Trophoblast cell (in vitro differentiated cells and primary cell): ENCODE measurements around the gene ZDHHC14.

ENCODE experiments used
- DNase-seq, 2 donors: peaks; one replicate each; pipeline ENCODE4 v3.0.0-alpha.2; 2016
- H2AFZ ChIP-seq: 2 replicates; pipeline ENCODE4 v1.6.1; 2013; ENCODE audit warnings: low read length, moderate library complexity, mild to moderate bottlenecking; ENCODE audit not compliant: insufficient read depth, poor library complexity
- H2AK5ac ChIP-seq: 2 replicates; pipeline ENCODE4 v1.6.1; 2013; ENCODE audit warnings: mild to moderate bottlenecking, low read length
- H2BK120ac ChIP-seq: 2 replicates; pipeline ENCODE4 v1.6.1; 2013; ENCODE audit warnings: low read length, mild to moderate bottlenecking, moderate library complexity; ENCODE audit not compliant: insufficient read depth, poor library complexity
- H2BK12ac ChIP-seq: 2 replicates; pipeline ENCODE4 v1.6.1; 2013; ENCODE audit warnings: mild to moderate bottlenecking, low read length, moderate library complexity
- H2BK5ac ChIP-seq: 2 replicates; pipeline ENCODE4 v1.6.1; 2013; ENCODE audit warnings: low read length, low read depth, moderate library complexity, mild to moderate bottlenecking; ENCODE audit not compliant: poor library complexity
- H3K14ac ChIP-seq: 2 replicates; pipeline ENCODE4 v1.6.1; 2013; ENCODE audit warnings: mild to moderate bottlenecking, low read length
- H3K18ac ChIP-seq: 2 replicates; pipeline ENCODE4 v1.6.1; 2013; ENCODE audit warnings: mild to moderate bottlenecking, low read length
- H3K23ac ChIP-seq: 2 replicates; pipeline ENCODE4 v1.6.1; 2013; ENCODE audit warnings: low read length
- H3K27ac ChIP-seq: 2 replicates; pipeline ENCODE4 v1.5.1; 2013; ENCODE audit warnings: low read depth, mild to moderate bottlenecking, inconsistent platforms, low read length, moderate library complexity
- H3K27me3 ChIP-seq: 2 replicates; pipeline ENCODE4 v1.6.1; 2013; ENCODE audit warnings: inconsistent platforms, mild to moderate bottlenecking, low read length, moderate library complexity; ENCODE audit not compliant: insufficient read depth
- H3K36me3 ChIP-seq, 2 experiments: 1 replicate in 1 of 2; 2 replicates in 1 of 2; pipeline ENCODE4 v1.6.1; 2013; ENCODE audit warnings: low read length in 2 of 2, mild to moderate bottlenecking in 2 of 2, moderate library complexity in 1 of 2; ENCODE audit not compliant: insufficient read depth in 2 of 2, control insufficient read depth in 1 of 2
- H3K4ac ChIP-seq: 2 replicates; pipeline ENCODE4 v1.6.1; 2013; ENCODE audit warnings: low read depth, mild to moderate bottlenecking, low read length, moderate library complexity
- H3K4me1 ChIP-seq, 2 experiments: 1 replicate in 1 of 2; 2 replicates in 1 of 2; pipeline ENCODE4 v1.6.1; 2013; ENCODE audit warnings: low read length in 2 of 2, mild to moderate bottlenecking in 2 of 2, moderate library complexity in 1 of 2; ENCODE audit not compliant: insufficient read depth in 2 of 2, control insufficient read depth in 1 of 2
- H3K4me2 ChIP-seq: 2 replicates; pipeline ENCODE4 v1.6.1; 2013; ENCODE audit warnings: inconsistent platforms, mild to moderate bottlenecking, low read length, moderate library complexity
- H3K4me3 ChIP-seq: 2 replicates; pipeline ENCODE4 v1.5.1; 2013; ENCODE audit warnings: mild to moderate bottlenecking, low read depth, low read length, inconsistent platforms
- H3K79me1 ChIP-seq: one replicate; pipeline ENCODE4 v1.6.1; 2013; ENCODE audit warnings: low read length
- H3K79me2 ChIP-seq: 2 replicates; pipeline ENCODE4 v1.6.1; 2013; ENCODE audit warnings: low read length, mild to moderate bottlenecking; ENCODE audit not compliant: control insufficient read depth, insufficient read depth, poor library complexity
- H3K9ac ChIP-seq: 2 replicates; pipeline ENCODE4 v1.6.1; 2013; ENCODE audit warnings: mild to moderate bottlenecking, low read length
- H3K9me3 ChIP-seq: 2 replicates; pipeline ENCODE4 v1.6.1; 2013; ENCODE audit warnings: low read depth, mild to moderate bottlenecking, control low read depth, inconsistent platforms, low read length; ENCODE audit not compliant: insufficient read depth
- H4K12ac ChIP-seq: 2 replicates; pipeline ENCODE4 v1.6.1; 2013; ENCODE audit warnings: low read depth, mild to moderate bottlenecking, low read length, moderate library complexity
- H4K8ac ChIP-seq: 2 replicates; pipeline ENCODE4 v1.6.1; 2013; ENCODE audit warnings: low read depth, mild to moderate bottlenecking, low read length, moderate library complexity
- H4K91ac ChIP-seq: one replicate; pipeline ENCODE4 v1.6.1; 2013; ENCODE audit warnings: low read depth, mild to moderate bottlenecking, low read length, moderate library complexity
- WGBS: extraction: QIAGEN DNeasy Blood & Tissue Kit; methylation state at CpG from one replicate; pipeline ENCODE4 v1.1.7; 2013; ENCODE audit warnings: missing lambda C conversion rate; ENCODE audit not compliant: insufficient read length, insufficient coverage; ENCODE audit errors: extremely low coverage; 5-methylcytosine and 5-hydroxymethylcytosine counted together

The ZDHHC14 gene

DNA sequence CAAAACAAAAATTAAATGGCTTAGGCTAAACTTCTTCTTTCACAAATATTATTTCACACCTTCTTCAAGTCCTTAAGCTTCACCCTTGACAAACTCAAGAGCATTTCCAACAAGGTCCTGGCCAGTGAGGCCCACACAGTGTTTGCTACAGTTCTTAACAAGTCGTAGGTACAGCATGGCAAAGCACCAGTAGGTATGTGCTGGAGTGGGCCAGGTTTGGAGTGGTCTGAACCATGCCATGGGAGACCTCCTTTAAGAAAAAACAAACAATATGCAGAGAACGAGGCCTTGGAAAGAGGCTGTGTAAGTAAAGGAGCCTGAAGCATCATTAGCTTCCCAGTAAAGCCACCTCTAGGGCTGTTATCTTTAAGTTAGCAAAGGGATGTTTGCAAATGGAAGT, 287.7 kb downstream of the ZDHHC14 start:
- no peak overlapping the region for H3K27ac ChIP-seq
- no peaks in the 10 kb centered on the region for H3K4me1 ChIP-seq
- no peaks in the 10 kb centered on the region for H3K36me3 ChIP-seq
- H4K8ac ChIP-seq: no peak overlapping the region
- H3K9me3 ChIP-seq: peaks cover 2% of the 10 kb centered on the region
- no peaks in the 10 kb centered on the region for H3K27me3 ChIP-seq
- no peak for DNase-seq
- no peak overlapping the region for H2BK5ac ChIP-seq
- H3K14ac ChIP-seq: no peak overlapping the region
- H4K91ac ChIP-seq: no peak overlapping the region
- no peak overlapping the region for H2BK120ac ChIP-seq
- H3K79me2 ChIP-seq: no peaks in the 10 kb centered on the region
- no peak overlapping the region for H3K4me3 ChIP-seq
- H3K79me1 ChIP-seq: peaks cover 2% of the 10 kb centered on the region
- no peak overlapping the region for H2AK5ac ChIP-seq
- H3K23ac ChIP-seq: no peak overlapping the region
- H3K4me2 ChIP-seq: no peak overlapping the region
- H3K18ac ChIP-seq: no peak overlapping the region
- H2BK12ac ChIP-seq: no peak overlapping the region
- H3K9ac ChIP-seq: no peak overlapping the region
- H2AFZ ChIP-seq: no peak overlapping the region
- no peak overlapping the region for H3K4ac ChIP-seq
- no CpG with 5 or more reads among the region's 2 CpGs for WGBS
- no peak overlapping the region for H4K12ac ChIP-seq

DNA sequence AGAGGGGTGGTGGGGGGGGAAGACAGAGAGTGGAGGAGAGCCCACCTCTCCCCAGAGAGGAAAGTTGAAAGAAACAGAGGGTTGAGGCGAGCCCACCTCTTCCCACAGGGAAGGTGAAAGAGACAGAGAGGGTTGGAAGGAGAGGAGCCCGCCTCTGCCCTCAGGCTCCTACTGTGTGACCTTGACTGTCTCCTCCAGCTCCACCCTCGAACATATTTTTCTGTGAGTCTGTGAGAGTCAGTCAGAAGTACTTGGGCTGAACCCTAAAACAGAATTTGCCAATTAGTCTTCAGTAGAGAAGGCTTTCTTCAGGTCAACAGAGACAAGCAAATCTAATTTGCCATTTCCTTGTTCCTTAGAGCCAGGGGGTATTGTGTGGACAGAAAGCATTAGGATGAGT, 288.3 kb downstream of the ZDHHC14 start:
- Histone ChIP-seq H3K23ac (no peak overlapping the region), H4K12ac (no peak overlapping the region), H3K4ac (no peak overlapping the region), H3K9ac (no peak overlapping the region), H3K18ac (no peak overlapping the region), H4K91ac (no peak overlapping the region), H3K4me1 (no peaks in the 10 kb centered on the region), H2BK5ac (no peak overlapping the region), H3K9me3 (peaks cover 2% of the 10 kb centered on the region), H2BK120ac (no peak overlapping the region), H3K36me3 (no peaks in the 10 kb centered on the region), H3K14ac (no peak overlapping the region), H3K27ac (no peak overlapping the region), H2AK5ac (no peak overlapping the region), H2BK12ac (no peak overlapping the region), H3K79me2 (no peaks in the 10 kb centered on the region), H4K8ac (no peak overlapping the region), H3K4me2 (no peak overlapping the region), H3K4me3 (no peak overlapping the region), H3K79me1 (peaks cover 2% of the 10 kb centered on the region), H3K27me3 (no peaks in the 10 kb centered on the region), H2AFZ (no peak overlapping the region)
- DNase-seq: no peak
- no CpG with 5 or more reads among the region's 3 CpGs for WGBS

DNA sequence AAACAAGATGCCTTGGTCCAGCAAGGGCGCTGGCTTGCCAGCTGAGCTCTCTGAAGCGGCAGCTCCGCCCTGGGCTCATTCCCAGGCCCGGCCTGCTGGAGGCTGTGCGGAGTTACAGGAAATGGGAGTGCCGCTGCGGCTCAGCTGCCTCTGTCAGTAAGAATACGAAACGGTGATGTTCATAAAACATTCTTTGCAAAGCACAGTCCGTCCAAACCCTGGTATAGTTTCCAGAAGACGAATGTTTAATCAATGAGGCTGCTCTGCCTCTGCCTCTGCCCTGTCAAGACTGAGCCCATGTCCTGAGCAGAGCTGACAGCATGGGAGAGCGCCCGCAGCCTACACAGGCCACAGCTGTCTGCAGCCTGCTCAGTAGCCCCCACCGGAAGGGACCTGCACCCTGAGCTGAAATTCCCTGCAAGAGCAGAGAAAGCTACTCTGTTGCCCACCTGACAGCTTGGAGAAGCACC, 288.8 kb downstream of the ZDHHC14 start:
- H3K4me1 ChIP-seq: no peaks in the 10 kb centered on the region
- H3K79me2 ChIP-seq: no peaks in the 10 kb centered on the region
- H3K27ac ChIP-seq: no peak overlapping the region
- H2BK12ac ChIP-seq: no peak overlapping the region
- no peaks in the 10 kb centered on the region for H3K36me3 ChIP-seq
- DNase-seq: peak; percentile 65 to 73
- peaks cover 2% of the 10 kb centered on the region for H3K79me1 ChIP-seq
- no CpG with 5 or more reads among the region's 14 CpGs for WGBS
- no peak overlapping the region for H2AFZ ChIP-seq
- H3K4me2 ChIP-seq: no peak overlapping the region
- no peak overlapping the region for H3K23ac ChIP-seq
- no peak overlapping the region for H3K9ac ChIP-seq
- no peak overlapping the region for H4K91ac ChIP-seq
- H2BK120ac ChIP-seq: no peak overlapping the region
- H3K14ac ChIP-seq: peak overlapping the region; percentile 35
- no peak overlapping the region for H4K8ac ChIP-seq
- H3K18ac ChIP-seq: no peak overlapping the region
- no peak overlapping the region for H2BK5ac ChIP-seq
- no peak overlapping the region for H2AK5ac ChIP-seq
- peaks cover 2% of the 10 kb centered on the region for H3K9me3 ChIP-seq
- H4K12ac ChIP-seq: peak overlapping the region; percentile 46
- no peak overlapping the region for H3K4me3 ChIP-seq
- no peaks in the 10 kb centered on the region for H3K27me3 ChIP-seq
- H3K4ac ChIP-seq: no peak overlapping the region

DNA sequence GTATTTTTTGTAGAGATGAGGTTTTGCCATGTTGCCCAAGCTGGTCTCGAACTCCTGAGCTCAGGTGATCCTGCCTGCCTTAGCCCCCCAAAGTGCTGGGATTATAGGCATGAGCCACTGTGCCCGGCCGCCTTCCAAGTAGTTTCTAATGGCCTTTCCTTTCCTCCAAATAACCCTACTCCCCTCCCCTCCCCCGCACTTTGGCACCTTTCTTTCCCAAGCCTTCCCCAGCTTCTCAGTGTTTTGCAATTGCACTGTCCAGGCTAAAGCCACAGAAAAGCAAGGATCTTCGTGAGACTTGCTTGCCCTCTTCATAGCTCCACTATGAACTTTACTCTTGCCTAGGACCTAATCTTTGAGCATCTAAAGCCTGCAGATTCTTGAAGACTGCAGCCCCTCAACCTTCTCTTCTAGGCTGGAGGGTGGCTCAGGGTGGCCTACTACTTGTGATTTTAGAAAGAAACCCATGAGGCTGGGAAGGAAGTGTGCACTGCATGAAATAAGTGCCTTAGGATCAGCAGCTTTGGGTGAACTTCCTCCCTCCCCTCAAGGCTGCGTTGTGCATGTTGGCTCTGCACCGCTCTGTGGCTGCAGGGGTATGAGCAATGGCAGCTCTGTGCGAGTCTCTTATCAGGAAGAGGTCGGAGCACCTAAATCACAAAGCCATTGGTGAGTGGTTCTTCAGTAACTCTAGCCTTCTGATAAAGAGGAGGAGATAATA, 289.6 kb downstream of the ZDHHC14 start:
- H3K4ac ChIP-seq: no peak overlapping the region
- peaks cover 3% of the 10 kb centered on the region for H3K9me3 ChIP-seq
- DNase-seq: no peak
- no peak overlapping the region for H4K12ac ChIP-seq
- H3K4me3 ChIP-seq: no peak overlapping the region
- H3K14ac ChIP-seq: no peak overlapping the region
- H2BK5ac ChIP-seq: no peak overlapping the region
- H3K18ac ChIP-seq: no peak overlapping the region
- no CpG with 5 or more reads among the region's 9 CpGs for WGBS
- H2BK120ac ChIP-seq: no peak overlapping the region
- H4K8ac ChIP-seq: no peak overlapping the region
- no peak overlapping the region for H2AK5ac ChIP-seq
- no peaks in the 10 kb centered on the region for H3K36me3 ChIP-seq
- no peak overlapping the region for H3K9ac ChIP-seq
- H2AFZ ChIP-seq: no peak overlapping the region
- H3K4me1 ChIP-seq: no peaks in the 10 kb centered on the region
- no peak overlapping the region for H3K23ac ChIP-seq
- H3K79me2 ChIP-seq: no peaks in the 10 kb centered on the region
- no peak overlapping the region for H4K91ac ChIP-seq
- no peaks in the 10 kb centered on the region for H3K27me3 ChIP-seq
- H3K27ac ChIP-seq: no peak overlapping the region
- peaks cover 2% of the 10 kb centered on the region for H3K79me1 ChIP-seq
- H2BK12ac ChIP-seq: no peak overlapping the region
- no peak overlapping the region for H3K4me2 ChIP-seq
